ENCODE data around the gene KIAA1755.

The KIAA1755 gene

DNA sequence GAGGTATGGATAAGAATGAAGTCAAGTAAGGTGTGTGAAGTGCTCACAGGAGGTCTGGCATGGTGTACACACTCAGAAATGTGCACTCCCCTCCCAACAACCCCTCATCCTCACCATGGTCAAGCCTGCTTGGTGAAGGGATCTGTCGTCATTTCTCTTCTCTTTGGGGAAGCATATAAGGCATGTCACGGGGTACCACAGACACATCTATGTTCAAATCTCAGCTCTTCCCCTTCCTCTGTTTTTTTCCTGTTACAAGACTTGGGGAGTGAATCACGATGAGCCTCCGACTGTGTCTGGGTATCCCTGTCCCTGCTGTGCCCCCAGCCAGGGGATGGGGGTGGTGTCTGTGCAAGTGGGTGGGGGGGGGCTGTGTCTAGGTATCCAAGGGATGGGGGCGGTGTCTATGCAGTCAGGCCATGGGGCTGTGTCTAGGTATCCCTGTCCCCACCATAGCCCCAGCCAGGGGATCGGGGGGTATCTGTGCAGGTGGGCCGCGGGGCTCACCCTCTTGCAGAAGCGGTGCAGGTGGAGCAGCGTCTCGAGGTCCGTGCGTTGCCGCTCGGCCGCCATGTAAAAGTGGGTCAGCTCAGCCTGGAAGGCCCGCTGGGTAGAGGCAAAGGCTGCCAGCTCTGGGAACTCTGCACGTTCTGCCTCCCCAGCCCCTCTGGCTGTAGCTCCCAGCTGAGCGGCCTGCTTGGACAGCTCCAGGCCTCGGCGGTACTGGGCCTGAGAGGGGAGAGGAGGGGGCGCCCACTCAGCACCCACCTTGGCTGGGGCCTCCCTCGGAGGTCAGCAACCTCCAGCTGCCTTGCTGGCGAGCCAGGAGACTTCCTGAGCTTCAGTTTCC is 43.6 kb downstream of the KIAA1755 start:
- no peak for DNase-seq

DNA sequence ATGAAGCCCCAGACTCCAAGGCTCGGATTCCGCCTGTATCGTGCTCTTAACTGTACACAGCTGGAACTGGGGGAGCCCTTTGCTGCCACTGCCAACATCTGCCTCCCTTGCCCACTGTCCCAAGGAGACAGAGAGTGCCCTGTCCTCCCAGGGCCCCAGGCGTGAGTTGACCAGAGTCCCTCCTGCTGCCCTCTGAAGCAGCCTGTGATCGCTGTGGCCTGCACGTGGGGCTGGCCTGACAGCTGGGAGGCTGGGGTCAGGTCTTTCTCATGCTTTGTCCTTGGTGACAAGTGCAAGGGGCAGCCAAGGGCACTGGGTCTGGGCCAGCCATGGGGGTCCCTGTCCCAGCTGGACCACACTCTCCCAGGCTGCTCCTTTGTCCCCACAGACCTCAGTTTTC is 44.3 kb downstream of the KIAA1755 start:
- DNase-seq, result no peak

- DNase-seq, result no peak
These were observed 45.0 kb downstream of the KIAA1755 start for GRCh38 chr20:38215194-38216182.

DNA sequence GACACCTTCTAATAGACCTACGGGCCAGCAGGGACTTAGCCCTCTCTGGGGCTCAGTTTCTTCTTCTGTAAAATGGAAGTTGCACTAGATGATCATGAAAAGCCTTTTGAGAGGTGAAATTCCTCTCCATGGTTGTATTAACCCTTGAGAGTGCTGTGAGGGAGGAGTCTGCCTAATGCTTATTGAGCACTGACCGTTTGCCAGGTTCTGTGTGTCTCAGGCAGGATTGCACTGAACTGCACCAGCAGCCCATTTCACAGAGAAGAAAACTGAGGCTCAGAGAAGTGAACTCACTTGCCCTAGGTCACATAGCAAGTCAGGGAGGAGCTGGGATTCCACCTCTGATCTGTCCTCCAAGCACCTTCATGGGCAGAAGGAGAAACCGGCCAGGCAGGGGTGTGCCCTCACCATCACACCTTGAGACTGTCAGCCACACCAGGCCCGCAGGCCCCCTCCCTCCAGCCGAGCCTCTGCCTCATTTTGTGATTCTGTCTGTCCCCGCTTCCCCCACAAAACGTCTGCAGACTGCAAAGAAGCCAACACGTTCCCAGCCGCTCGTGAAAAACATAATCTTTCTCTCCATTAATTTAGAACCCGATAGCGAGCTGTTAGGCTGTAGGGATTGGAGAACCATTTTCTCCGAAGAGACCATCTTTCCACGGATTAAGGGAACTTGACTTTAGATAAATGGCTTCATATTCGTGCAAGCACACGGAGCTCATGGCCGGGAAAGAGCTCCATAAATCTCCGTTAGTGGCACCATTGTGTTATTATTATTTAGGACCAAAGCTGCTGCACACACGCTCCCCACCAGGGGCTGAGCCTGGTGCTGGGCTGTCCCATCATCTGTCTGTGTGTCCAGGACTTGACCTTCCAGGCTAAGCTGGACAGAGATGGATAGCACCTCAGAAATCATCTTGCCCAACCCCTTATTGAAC is 46.0 kb downstream of the KIAA1755 start:
- DNase-seq, result no peak

- no peak for DNase-seq
These were observed 47.0 kb downstream of the KIAA1755 start for GRCh38 chr20:38213607-38213940.

GRCh38 chr20:38212806-38213606 is 47.5 kb downstream of the KIAA1755 start:
- no peak for DNase-seq

- DNase-seq, result no peak
These were observed 49.1 kb downstream of the KIAA1755 start for GRCh38 chr20:38211200-38212097.

DNA sequence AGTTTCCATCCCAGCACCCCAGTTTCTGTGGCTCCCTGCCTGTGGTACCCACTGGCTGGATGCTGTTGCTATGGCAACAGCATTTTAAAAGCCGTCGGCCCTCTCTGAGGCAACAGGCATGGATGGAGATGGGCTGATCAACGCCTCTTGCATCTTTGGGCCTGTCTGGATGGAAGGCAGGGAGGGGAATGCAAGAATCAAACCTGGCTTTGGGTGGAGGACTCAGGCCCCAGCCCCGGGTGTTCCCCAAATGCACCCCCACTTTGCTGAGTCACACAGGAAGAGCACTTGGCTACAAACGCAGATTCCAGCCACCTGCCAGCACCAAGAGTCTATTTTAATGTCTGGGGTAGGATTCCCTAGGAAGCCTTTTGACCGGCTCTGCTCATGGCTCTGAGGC is 49.8 kb downstream of the KIAA1755 start:
- no peak for DNase-seq

DNA sequence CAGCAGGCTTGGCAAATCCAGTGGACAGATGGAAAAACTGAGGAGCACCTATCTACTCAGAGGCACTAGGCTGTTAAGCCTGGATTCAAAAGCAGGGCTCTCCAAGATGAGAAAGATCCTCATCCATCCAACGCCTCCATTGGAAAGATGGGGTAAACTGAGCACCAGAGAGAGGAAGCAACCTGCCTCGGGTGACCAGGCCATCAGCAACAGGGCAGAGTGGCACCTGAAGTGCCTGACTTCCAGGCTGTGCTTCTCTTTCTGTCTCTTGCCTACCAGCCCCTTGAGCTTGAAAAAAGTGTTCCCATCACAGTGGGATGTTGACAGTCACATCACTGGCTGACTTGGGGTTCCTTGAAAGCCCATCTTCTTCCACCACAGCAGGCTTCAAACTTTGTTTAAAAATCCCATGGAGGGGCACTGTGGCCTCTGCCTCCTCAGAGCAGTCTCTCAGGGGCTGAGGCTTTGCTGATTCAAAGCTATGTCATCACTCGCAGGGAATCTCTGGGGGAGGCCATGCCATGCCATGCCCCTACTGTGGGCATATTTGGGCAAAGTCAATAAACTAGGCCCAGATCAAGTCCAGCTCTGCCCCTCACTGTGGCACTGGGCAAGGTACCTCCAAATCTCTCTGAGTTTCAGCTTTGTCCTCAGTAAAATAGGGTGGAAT is 50.7 kb downstream of the KIAA1755 start:
- DNase-seq, result no peak

GRCh38 chr20:38209054-38209675 is 51.4 kb downstream of the KIAA1755 start:
- no peak for DNase-seq

DNA sequence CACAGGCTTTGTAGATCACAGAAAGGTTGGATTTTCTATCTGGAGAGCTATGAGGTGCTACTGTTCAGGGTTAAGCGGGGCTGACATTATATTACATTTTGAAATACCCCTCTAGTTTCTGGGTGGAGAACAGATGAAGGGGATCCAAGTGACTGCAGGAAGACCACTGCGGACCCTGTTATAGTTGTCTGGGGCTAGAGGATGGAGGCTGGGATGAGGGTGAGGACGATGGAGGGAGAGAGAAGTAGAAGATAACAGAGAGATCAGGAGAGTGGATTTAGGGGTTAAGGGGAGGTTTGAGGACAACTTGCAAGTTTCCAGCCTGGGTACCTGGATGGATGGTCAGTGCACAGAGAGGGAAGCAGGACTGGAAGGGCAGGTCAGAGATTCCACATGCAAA is 52.0 kb downstream of the KIAA1755 start:
- DNase-seq, result no peak

DNA sequence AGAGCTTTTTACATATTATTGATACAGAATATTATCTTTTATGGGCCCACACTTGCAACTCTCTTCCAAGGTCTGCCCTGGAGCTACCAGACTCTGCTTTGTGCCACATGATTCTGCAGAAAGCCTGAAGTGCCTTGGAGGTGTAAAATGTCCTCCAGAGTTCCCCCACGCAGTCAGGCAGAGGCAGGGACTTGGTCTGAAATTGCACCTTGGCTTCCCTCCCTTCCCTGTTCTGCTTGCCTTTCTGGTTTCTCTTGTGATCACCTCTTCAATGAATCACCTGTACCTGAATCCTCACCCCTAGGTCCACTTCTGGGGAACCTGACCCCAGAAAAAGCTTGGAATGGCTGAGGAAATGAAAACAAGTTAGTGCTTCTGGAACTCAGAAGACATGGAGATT is 52.4 kb downstream of the KIAA1755 start:
- no peak for DNase-seq

DNA sequence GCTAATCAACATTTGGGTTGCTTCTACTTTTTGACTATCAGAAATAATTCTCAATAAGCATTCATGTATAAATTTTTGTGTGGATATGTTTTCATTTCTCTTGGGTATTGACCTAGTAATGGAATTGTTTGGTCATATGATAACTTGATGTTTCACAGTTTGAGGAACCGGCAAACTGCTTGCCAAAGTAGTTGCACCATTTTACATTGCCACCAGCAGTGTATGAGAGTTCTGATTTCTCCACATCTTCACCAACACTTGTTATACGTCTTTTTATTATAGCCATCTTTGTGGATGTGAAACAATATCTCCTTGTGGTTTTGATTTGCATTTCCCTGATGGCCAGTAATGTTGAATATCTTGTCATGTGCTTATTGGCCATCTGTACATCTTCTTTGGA is 52.9 kb downstream of the KIAA1755 start:
- no peak for DNase-seq

DNA sequence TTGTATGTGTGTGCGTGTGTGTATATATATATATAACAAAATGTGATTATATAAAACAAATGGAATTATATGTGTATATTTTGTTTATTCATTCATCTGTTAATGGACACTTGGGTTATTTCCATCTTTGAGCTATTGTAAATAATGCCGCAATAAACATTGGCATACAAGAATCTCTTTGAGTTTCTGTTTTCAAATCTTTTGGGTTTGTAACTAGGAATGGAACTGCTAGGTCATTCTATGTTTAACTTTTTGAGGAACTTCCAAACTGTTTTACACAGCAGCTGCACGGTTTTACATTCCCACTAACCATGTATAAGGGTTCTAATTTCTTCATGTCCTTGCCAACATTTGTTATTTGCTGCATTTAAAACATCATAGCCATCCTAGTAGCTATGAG is 55.5 kb downstream of the KIAA1755 start:
- DNase-seq, result no peak

- no peak for DNase-seq
These were observed 56.6 kb downstream of the KIAA1755 start for GRCh38 chr20:38203981-38204357.

GRCh38 chr20:38203337-38203980 is 57.1 kb downstream of the KIAA1755 start:
- DNase-seq, result no peak

GRCh38 chr20:38202982-38203293 is 57.6 kb downstream of the KIAA1755 start:
- DNase-seq, result no peak

GRCh38 chr20:38202153-38202981 is 58.2 kb downstream of the KIAA1755 start:
- no peak for DNase-seq

- DNase-seq, result no peak
These were observed 59.2 kb downstream of the KIAA1755 start for GRCh38 chr20:38201356-38201755.

Data from SHP77 (cell line).